SU-DHL-6 (cell line): ENCODE measurements around the gene ITPR2.

Experiments used
- CTCF ChIP-seq: fragments of 200-600 bp; sonication (generic); IDR thresholded peaks from one replicate; pipeline ENCODE4 v1.5.1; 2017; ENCODE audit warnings: antibody characterized with exemption, mild to moderate bottlenecking, low read length, moderate library complexity; ENCODE audit not compliant: insufficient read depth, poor library complexity, severe bottlenecking
- EZH2phosphoT487 ChIP-seq: fragments of 200-600 bp; sonication (generic), shearing (Covaris generic); conservative IDR thresholded peaks from 2 replicates; pipeline ENCODE4 v1.6.1; 2018; ENCODE audit warnings: mild to moderate bottlenecking, antibody characterized with exemption, low read length, moderate library complexity, mixed read lengths

DNA sequence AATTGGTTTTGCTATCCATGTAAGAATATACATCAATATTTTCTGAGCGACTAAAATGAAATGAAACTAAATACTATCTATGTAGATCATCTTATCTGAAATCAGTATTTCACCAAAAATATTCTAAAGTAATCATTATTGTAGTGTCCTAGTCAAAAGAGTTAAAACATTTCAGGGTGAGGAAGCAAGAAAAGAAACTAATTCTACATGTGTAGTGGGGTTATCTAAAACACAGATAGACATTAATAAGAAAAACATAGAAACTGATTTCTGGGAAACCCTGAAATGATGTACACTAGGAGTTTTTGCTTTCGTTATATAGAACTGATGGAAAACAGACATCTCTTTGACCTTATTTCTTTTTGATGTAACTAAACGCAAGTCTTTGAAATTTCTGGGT lies 379.7 kb downstream of the ITPR2 start:
- TF ChIP-seq CTCF (no peak), EZH2phosphoT487 (no peak)
